CD4-positive, alpha-beta T cell treated with Interleukin-17A for 1 hour (primary cell): ENCODE results near the gene PPP1R13B.

Experiments
- DNase-seq: peaks from one replicate; pipeline ENCODE4 v3.0.0-alpha.2; 2020

The PPP1R13B gene

GRCh38 chr14:103708750-103709187 lies 138.6 kb downstream of the PPP1R13B start:
- DNase-seq, result no peak

GRCh38 chr14:103707329-103708263 lies 139.8 kb downstream of the PPP1R13B start:
- DNase-seq, result no peak

- DNase-seq, result no peak
These were observed 140.6 kb downstream of the PPP1R13B start for GRCh38 chr14:103706551-103707328.

GRCh38 chr14:103705504-103706284 lies 141.7 kb downstream of the PPP1R13B start:
- DNase-seq, result no peak

- DNase-seq, result no peak
These were observed 142.3 kb downstream of the PPP1R13B start for GRCh38 chr14:103705118-103705503.

GRCh38 chr14:103704708-103705107 lies 142.7 kb downstream of the PPP1R13B start:
- DNase-seq, result no peak

- no peak for DNase-seq
These were observed 143.7 kb downstream of the PPP1R13B start for GRCh38 chr14:103703433-103704385.

- no peak for DNase-seq
These were observed 144.6 kb downstream of the PPP1R13B start for GRCh38 chr14:103702497-103703432.

- DNase-seq, result no peak
These were observed 145.3 kb downstream of the PPP1R13B start for GRCh38 chr14:103702095-103702494.

- no peak for DNase-seq
These were observed 146.5 kb downstream of the PPP1R13B start for GRCh38 chr14:103700753-103701490.

- DNase-seq, result no peak
These were observed 147.2 kb downstream of the PPP1R13B start for GRCh38 chr14:103699901-103700752.

GRCh38 chr14:103699261-103699661 lies 148.1 kb downstream of the PPP1R13B start:
- no peak for DNase-seq

GRCh38 chr14:103698380-103699260 lies 148.8 kb downstream of the PPP1R13B start:
- no peak for DNase-seq

GRCh38 chr14:103697603-103698379 lies 149.6 kb downstream of the PPP1R13B start:
- no peak for DNase-seq

GRCh38 chr14:103697206-103697602 lies 150.2 kb downstream of the PPP1R13B start:
- DNase-seq, result no peak

- DNase-seq, result no peak
These were observed 150.8 kb downstream of the PPP1R13B start for GRCh38 chr14:103696466-103697071.

GRCh38 chr14:103696070-103696402 lies 151.3 kb downstream of the PPP1R13B start:
- DNase-seq, result no peak
